HEK293 (cell line): ENCODE measurements around the gene DDX39A.

Experiments used
- EGR2 ChIP-seq: fragments of 450-650 bp; formaldehyde crosslinking; IDR thresholded peaks from 2 replicates; pipeline ENCODE4 v1.5.1; 2016; ENCODE audit warnings: low read depth, missing biosample characterization, missing genetic modification characterization
- GLI4 ChIP-seq: fragments of 450-650 bp; formaldehyde crosslinking; IDR thresholded peaks from 2 replicates; pipeline ENCODE4 v1.5.1; 2016; ENCODE audit warnings: missing biosample characterization, missing genetic modification characterization
- GLIS1 ChIP-seq: fragments of 450-650 bp; formaldehyde crosslinking; IDR thresholded peaks from 2 replicates; pipeline ENCODE4 v1.5.1; 2016; ENCODE audit warnings: missing biosample characterization, missing genetic modification characterization
- KLF1 ChIP-seq: fragments of 450-650 bp; formaldehyde crosslinking; IDR thresholded peaks from 2 replicates; pipeline ENCODE4 v1.5.1; 2016; ENCODE audit warnings: missing biosample characterization, missing genetic modification characterization
- KLF8 ChIP-seq: fragments of 450-650 bp; formaldehyde crosslinking; IDR thresholded peaks from 2 replicates; pipeline ENCODE4 v1.5.1; 2016; ENCODE audit warnings: missing biosample characterization, missing genetic modification characterization
- OSR2 ChIP-seq: fragments of 450-650 bp; formaldehyde crosslinking; IDR thresholded peaks from 2 replicates; pipeline ENCODE4 v1.5.1; 2016; ENCODE audit warnings: missing biosample characterization, missing genetic modification characterization
- PATZ1 ChIP-seq: fragments of 450-650 bp; formaldehyde crosslinking; IDR thresholded peaks from 2 replicates; pipeline ENCODE4 v1.5.1; 2016; ENCODE audit warnings: missing biosample characterization, missing genetic modification characterization
- SCRT1 ChIP-seq: fragments of 450-650 bp; formaldehyde crosslinking; IDR thresholded peaks from 2 replicates; pipeline ENCODE4 v1.5.1; 2016; ENCODE audit warnings: missing biosample characterization, missing genetic modification characterization, borderline replicate concordance
- SP2 ChIP-seq: fragments of 450-650 bp; formaldehyde crosslinking; IDR thresholded peaks from 2 replicates; pipeline ENCODE4 v1.5.1; 2016; ENCODE audit warnings: missing biosample characterization, missing genetic modification characterization
- SP3 ChIP-seq: fragments of 450-650 bp; formaldehyde crosslinking; IDR thresholded peaks from 2 replicates; pipeline ENCODE4 v1.5.1; 2016; ENCODE audit warnings: missing biosample characterization, missing genetic modification characterization
- SP7 ChIP-seq: fragments of 450-650 bp; formaldehyde crosslinking; IDR thresholded peaks from 2 replicates; pipeline ENCODE4 v1.5.1; 2016; ENCODE audit warnings: missing biosample characterization, missing genetic modification characterization
- WT1 ChIP-seq: fragments of 450-650 bp; formaldehyde crosslinking; IDR thresholded peaks from 2 replicates; pipeline ENCODE4 v1.5.1; 2016; ENCODE audit warnings: missing biosample characterization, missing genetic modification characterization
- ZBTB17 ChIP-seq: fragments of 450-650 bp; formaldehyde crosslinking; IDR thresholded peaks from 2 replicates; pipeline ENCODE4 v1.5.1; 2016; ENCODE audit warnings: missing biosample characterization, missing genetic modification characterization
- ZEB2 ChIP-seq: fragments of 450-650 bp; formaldehyde crosslinking; IDR thresholded peaks from 2 replicates; pipeline ENCODE4 v1.5.1; 2016; ENCODE audit warnings: missing biosample characterization, missing genetic modification characterization
- ZFP37 ChIP-seq: fragments of 450-650 bp; formaldehyde crosslinking; IDR thresholded peaks from 2 replicates; pipeline ENCODE4 v1.5.1; 2016; ENCODE audit warnings: missing biosample characterization, missing genetic modification characterization
- ZIC2 ChIP-seq: fragments of 450-650 bp; formaldehyde crosslinking; IDR thresholded peaks from 2 replicates; pipeline ENCODE4 v1.5.1; 2016; ENCODE audit warnings: missing biosample characterization, missing genetic modification characterization
- ZNF112 ChIP-seq: fragments of 450-650 bp; formaldehyde crosslinking; IDR thresholded peaks from 2 replicates; pipeline ENCODE4 v1.5.0; 2017; ENCODE audit warnings: missing biosample characterization, missing genetic modification characterization
- ZNF18 ChIP-seq: fragments of 450-650 bp; formaldehyde crosslinking; IDR thresholded peaks from 2 replicates; pipeline ENCODE4 v1.5.1; 2016; ENCODE audit warnings: missing biosample characterization, missing genetic modification characterization
- ZNF335 ChIP-seq: fragments of 450-650 bp; formaldehyde crosslinking; conservative IDR thresholded peaks from 2 replicates; pipeline ENCODE4 v1.5.1; 2016; ENCODE audit warnings: missing biosample characterization, missing genetic modification characterization
- ZNF600 ChIP-seq: fragments of 450-650 bp; formaldehyde crosslinking; IDR thresholded peaks from 2 replicates; pipeline ENCODE4 v1.5.1; 2016; ENCODE audit warnings: missing biosample characterization, missing genetic modification characterization
- ZNF629 ChIP-seq: fragments of 450-650 bp; formaldehyde crosslinking; IDR thresholded peaks from 2 replicates; pipeline ENCODE4 v1.5.1; 2017; ENCODE audit warnings: missing biosample characterization, missing genetic modification characterization
- ZNF677 ChIP-seq: fragments of 450-650 bp; IDR thresholded peaks from 2 replicates; pipeline ENCODE4 v1.5.0; 2018; ENCODE audit warnings: missing biosample characterization, mild to moderate bottlenecking, missing genetic modification characterization, moderate library complexity
- ZNF76 ChIP-seq: fragments of 450-650 bp; formaldehyde crosslinking; IDR thresholded peaks from 2 replicates; pipeline ENCODE4; 2016; ENCODE audit warnings: low read depth, missing biosample characterization, missing genetic modification characterization, borderline replicate concordance
- TF ChIP-seq, protein P1 (sequence below): fragments of 450-650 bp; formaldehyde crosslinking; IDR thresholded peaks from 2 replicates; pipeline ENCODE4 v1.5.1; 2017; ENCODE audit warnings: missing biosample characterization, missing genetic modification characterization
- TF ChIP-seq, protein P2 (sequence below): fragments of 450-650 bp; formaldehyde crosslinking; IDR thresholded peaks from 2 replicates; pipeline ENCODE4 v1.5.1; 2016; ENCODE audit warnings: missing biosample characterization, missing genetic modification characterization
- TF ChIP-seq, protein P3 (sequence below): fragments of 450-650 bp; formaldehyde crosslinking; IDR thresholded peaks from 2 replicates; pipeline ENCODE4 v1.5.1; 2016; ENCODE audit warnings: missing biosample characterization, missing genetic modification characterization

The DDX39A gene

GRCh38 chr19:14363183-14364097, 55.7 kb downstream of the DDX39A start (continued):
- TF ChIP-seq ZNF600 (tag by site-specific recombination): peak; percentile 68
- peak; percentile 58 for TF ChIP-seq SP2 (tag by site-specific recombination)
- TF ChIP-seq OSR2 (tag by site-specific recombination): peak; percentile 62
- TF ChIP-seq GLI4 (tag by site-specific recombination): no peak
- peak; percentile 18; the same call in 1 of the 2 replicates for TF ChIP-seq KLF8 (tag by site-specific recombination)
- no peak for TF ChIP-seq ZNF112 (tag by site-specific recombination)
- TF ChIP-seq, protein P1, sequence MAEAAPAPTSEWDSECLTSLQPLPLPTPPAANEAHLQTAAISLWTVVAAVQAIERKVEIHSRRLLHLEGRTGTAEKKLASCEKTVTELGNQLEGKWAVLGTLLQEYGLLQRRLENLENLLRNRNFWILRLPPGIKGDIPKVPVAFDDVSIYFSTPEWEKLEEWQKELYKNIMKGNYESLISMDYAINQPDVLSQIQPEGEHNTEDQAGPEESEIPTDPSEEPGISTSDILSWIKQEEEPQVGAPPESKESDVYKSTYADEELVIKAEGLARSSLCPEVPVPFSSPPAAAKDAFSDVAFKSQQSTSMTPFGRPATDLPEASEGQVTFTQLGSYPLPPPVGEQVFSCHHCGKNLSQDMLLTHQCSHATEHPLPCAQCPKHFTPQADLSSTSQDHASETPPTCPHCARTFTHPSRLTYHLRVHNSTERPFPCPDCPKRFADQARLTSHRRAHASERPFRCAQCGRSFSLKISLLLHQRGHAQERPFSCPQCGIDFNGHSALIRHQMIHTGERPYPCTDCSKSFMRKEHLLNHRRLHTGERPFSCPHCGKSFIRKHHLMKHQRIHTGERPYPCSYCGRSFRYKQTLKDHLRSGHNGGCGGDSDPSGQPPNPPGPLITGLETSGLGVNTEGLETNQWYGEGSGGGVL (tag by site-specific recombination): peak; percentile 63
- 0 out of 2 replicates have a peak, but pooled peaks have one; percentile 69 for TF ChIP-seq PATZ1 (tag by site-specific recombination)
- peak; percentile 97 for TF ChIP-seq EGR2 (tag by site-specific recombination)
- peak; percentile 84 for TF ChIP-seq GLIS1 (tag by site-specific recombination)
- peak; percentile 64; the same call in 1 of the 2 replicates for TF ChIP-seq ZNF76 (tag by site-specific recombination)
- peak; percentile 75; the same call in 1 of the 2 replicates for TF ChIP-seq WT1 (tag by site-specific recombination)
- peak; percentile 48; the same call in 1 of the 2 replicates for TF ChIP-seq SP7
- peak; percentile 40 for TF ChIP-seq KLF1 (tag by site-specific recombination)
- TF ChIP-seq, protein P2, sequence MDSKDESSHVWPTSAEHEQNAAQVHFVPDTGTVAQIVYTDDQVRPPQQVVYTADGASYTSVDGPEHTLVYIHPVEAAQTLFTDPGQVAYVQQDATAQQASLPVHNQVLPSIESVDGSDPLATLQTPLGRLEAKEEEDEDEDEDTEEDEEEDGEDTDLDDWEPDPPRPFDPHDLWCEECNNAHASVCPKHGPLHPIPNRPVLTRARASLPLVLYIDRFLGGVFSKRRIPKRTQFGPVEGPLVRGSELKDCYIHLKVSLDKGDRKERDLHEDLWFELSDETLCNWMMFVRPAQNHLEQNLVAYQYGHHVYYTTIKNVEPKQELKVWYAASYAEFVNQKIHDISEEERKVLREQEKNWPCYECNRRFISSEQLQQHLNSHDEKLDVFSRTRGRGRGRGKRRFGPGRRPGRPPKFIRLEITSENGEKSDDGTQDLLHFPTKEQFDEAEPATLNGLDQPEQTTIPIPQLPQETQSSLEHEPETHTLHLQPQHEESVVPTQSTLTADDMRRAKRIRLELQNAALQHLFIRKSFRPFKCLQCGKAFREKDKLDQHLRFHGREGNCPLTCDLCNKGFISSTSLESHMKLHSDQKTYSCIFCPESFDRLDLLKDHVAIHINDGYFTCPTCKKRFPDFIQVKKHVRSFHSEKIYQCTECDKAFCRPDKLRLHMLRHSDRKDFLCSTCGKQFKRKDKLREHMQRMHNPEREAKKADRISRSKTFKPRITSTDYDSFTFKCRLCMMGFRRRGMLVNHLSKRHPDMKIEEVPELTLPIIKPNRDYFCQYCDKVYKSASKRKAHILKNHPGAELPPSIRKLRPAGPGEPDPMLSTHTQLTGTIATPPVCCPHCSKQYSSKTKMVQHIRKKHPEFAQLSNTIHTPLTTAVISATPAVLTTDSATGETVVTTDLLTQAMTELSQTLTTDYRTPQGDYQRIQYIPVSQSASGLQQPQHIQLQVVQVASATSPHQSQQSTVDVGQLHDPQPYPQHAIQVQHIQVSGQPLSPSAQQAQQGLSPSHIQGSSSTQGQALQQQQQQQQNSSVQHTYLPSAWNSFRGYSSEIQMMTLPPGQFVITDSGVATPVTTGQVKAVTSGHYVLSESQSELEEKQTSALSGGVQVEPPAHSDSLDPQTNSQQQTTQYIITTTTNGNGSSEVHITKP: peak; percentile 78
- TF ChIP-seq ZBTB17 (tag by site-specific recombination): peak; percentile 97
- TF ChIP-seq SCRT1 (tag by site-specific recombination): no peak
- TF ChIP-seq SP3 (tag by site-specific recombination): peak; percentile 56
- TF ChIP-seq ZIC2 (tag by site-specific recombination): peak; percentile 76
- peak; percentile 21; the same call in 1 of the 2 replicates for TF ChIP-seq ZEB2 (tag by site-specific recombination)
- peak; percentile 91 for TF ChIP-seq ZNF335
- TF ChIP-seq ZNF629: peak; percentile 34; the same call in 1 of the 2 replicates
- TF ChIP-seq ZFP37 (tag by site-specific recombination): no peak
- TF ChIP-seq ZNF677 (tag by site-specific recombination): no peak
- TF ChIP-seq, protein P3, sequence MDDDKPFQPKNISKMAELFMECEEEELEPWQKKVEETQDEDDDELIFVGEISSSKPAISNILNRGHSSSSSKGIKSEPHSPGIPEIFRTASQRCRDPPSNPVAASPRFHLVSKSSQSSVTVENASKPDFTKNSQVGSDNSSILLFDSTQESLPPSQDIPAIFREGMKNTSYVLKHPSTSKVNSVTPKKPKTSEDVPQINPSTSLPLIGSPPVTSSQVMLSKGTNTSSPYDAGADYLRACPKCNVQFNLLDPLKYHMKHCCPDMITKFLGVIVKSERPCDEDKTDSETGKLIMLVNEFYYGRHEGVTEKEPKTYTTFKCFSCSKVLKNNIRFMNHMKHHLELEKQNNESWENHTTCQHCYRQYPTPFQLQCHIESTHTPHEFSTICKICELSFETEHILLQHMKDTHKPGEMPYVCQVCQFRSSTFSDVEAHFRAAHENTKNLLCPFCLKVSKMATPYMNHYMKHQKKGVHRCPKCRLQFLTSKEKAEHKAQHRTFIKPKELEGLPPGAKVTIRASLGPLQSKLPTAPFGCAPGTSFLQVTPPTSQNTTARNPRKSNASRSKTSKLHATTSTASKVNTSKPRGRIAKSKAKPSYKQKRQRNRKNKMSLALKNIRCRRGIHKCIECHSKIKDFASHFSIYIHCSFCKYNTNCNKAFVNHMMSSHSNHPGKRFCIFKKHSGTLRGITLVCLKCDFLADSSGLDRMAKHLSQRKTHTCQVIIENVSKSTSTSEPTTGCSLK (tag by site-specific recombination): no peak
- TF ChIP-seq ZNF18 (tag by site-specific recombination): no peak
